ENCODE measurements around the gene SERPINB5. TPM values are rescaled to one million over a fixed set of nuclear protein-coding genes. Genes with fewer than 3 reads are reported as not detected.

The SERPINB5 gene
- total and polyA plus RNA-seq, 9 donors, result 0.26 to 4.3 (median 0.76) TPM; not detected in 6

DNA sequence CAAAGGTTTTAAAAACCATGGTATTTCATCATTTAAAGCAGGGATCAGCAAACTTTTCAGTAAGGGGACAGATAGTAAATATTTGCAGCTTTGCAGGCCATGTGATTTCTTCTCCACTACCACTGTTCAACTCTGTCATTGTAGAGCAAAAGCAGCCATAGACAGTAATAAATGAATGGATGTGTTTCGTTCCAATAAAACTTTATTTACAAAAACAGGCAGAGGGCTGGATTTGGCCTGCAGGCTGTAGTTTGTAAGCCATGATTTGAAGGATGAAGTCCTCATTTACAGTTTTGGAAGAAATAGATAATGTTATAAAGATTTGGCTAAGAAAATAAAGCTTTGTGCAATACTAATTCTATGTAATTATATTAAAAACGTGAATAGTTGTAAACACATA is 67.3 kb downstream of the SERPINB5 start:
- no peaks in the 10 kb centered on the region for H3K4me1 ChIP-seq (ENCODE audit: control insufficient read depth, insufficient read depth, low read length)

DNA sequence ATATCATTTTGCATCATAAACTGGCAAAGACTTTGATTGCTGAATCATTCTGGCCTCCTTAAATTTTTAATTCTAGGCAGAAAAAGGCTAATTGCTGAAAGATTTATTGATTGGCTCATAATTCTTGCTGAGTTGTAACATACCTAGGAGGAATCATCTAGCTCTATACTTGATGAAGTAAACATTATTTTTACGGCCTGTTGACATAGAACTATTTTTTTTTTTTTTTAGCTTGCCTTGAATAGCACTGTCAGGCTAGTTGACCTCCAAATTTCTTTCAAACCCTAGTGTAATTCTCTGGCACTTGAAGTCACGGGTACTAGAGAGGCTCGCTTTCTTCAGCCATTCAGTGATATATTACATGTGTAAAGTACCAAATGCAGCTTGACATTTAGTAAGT is 68.2 kb downstream of the SERPINB5 start:
- no peaks in the 10 kb centered on the region for H3K27me3 ChIP-seq (ENCODE audit: control insufficient read depth, insufficient read depth, low read length)
- no CpG with 5 or more reads among the region's 3 CpGs for WGBS (ENCODE audit: insufficient coverage)
- no peak for DNase-seq
- no peaks in the 10 kb centered on the region for H3K9me3 ChIP-seq (replicated peaks; ENCODE audit: control insufficient read depth, low read depth, low read length)
- H3K4me1 ChIP-seq (ENCODE audit: control insufficient read depth, insufficient read depth, low read length), result no peaks in the 10 kb centered on the region
- no peaks in the 10 kb centered on the region for H3K36me3 ChIP-seq (ENCODE audit: control insufficient read depth, insufficient read depth, low read length)
- H3K27ac ChIP-seq (ENCODE audit: low read length), result no peak overlapping the region
- no peak overlapping the region for H3K4me3 ChIP-seq (ENCODE audit: low read length)

More for the DNA sequence above, 67.3 kb downstream of the SERPINB5 start:
- no peak overlapping the region for H3K4me3 ChIP-seq (ENCODE audit: low read length)
- H3K9me3 ChIP-seq (replicated peaks; ENCODE audit: control insufficient read depth, low read depth, low read length), result no peaks in the 10 kb centered on the region
- H3K27me3 ChIP-seq (ENCODE audit: control insufficient read depth, insufficient read depth, low read length), result no peaks in the 10 kb centered on the region
- no CpG with 5 or more reads among the region's 2 CpGs for WGBS (ENCODE audit: insufficient coverage)
- DNase-seq, result no peak
- no peak overlapping the region for H3K27ac ChIP-seq (ENCODE audit: low read length)
- no peaks in the 10 kb centered on the region for H3K36me3 ChIP-seq (ENCODE audit: control insufficient read depth, insufficient read depth, low read length)

DNA sequence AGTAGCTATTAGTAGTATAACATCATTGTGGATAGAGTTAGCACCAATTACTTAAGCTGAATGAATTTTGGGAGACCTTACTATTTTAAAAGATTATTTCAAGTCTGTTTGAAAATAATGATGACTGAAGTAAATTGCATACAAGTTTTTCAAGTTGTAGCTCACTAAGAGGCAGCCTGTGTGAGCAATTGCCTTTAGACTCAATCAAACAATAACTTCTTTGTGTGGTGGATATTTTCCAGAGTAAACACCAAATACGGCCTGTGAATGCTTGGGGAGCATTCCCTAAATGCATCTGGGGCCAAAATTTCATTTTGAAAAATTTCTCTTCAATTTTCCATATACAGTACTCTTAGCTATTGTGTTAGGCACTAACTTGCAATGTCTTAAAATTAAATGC is 73.3 kb downstream of the SERPINB5 start:
- no peak for DNase-seq
- Histone ChIP-seq H3K36me3 (ENCODE audit: control insufficient read depth, insufficient read depth, low read length) (no peaks in the 10 kb centered on the region), H3K9me3 (replicated peaks; ENCODE audit: control insufficient read depth, low read depth, low read length) (no peaks in the 10 kb centered on the region), H3K4me1 (ENCODE audit: control insufficient read depth, insufficient read depth, low read length) (peaks cover 6% of the 10 kb centered on the region), H3K27me3 (ENCODE audit: control insufficient read depth, insufficient read depth, low read length) (no peaks in the 10 kb centered on the region), H3K4me3 (ENCODE audit: low read length) (no peak overlapping the region), H3K27ac (ENCODE audit: low read length) (no peak overlapping the region)
- no CpG with 5 or more reads among the region's 1 CpG for WGBS (ENCODE audit: insufficient coverage)

DNA sequence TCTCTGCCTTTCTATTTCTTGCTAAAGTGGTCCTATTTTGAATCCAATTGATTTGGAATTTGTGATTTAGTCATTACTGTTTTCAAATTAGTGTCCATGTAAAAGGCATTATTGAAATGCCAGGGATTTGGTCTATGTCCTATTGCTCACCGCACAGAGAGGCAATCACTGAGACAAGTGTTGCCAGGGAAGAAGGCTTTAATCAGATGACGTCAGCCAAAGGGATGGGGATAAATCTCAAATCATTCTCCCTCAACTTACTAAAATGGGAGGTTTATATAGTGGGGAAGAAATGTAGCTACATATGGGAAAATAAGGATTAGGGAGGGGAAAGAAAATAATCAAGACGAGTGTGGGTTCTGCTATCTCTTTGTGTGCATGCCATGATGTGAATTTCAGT is 75.0 kb downstream of the SERPINB5 start:
- no peaks in the 10 kb centered on the region for H3K27me3 ChIP-seq (ENCODE audit: control insufficient read depth, insufficient read depth, low read length)
- H3K27ac ChIP-seq (ENCODE audit: low read length), result no peak overlapping the region
- H3K4me3 ChIP-seq (ENCODE audit: low read length), result no peak overlapping the region
- WGBS (ENCODE audit: insufficient coverage), result 100% methylated on average over 1 of the region's 3 CpGs
- H3K4me1 ChIP-seq (ENCODE audit: control insufficient read depth, insufficient read depth, low read length), result peaks cover 6% of the 10 kb centered on the region
- no peaks in the 10 kb centered on the region for H3K36me3 ChIP-seq (ENCODE audit: control insufficient read depth, insufficient read depth, low read length)
- no peak for DNase-seq
- H3K9me3 ChIP-seq (replicated peaks; ENCODE audit: control insufficient read depth, low read depth, low read length), result no peaks in the 10 kb centered on the region

DNA sequence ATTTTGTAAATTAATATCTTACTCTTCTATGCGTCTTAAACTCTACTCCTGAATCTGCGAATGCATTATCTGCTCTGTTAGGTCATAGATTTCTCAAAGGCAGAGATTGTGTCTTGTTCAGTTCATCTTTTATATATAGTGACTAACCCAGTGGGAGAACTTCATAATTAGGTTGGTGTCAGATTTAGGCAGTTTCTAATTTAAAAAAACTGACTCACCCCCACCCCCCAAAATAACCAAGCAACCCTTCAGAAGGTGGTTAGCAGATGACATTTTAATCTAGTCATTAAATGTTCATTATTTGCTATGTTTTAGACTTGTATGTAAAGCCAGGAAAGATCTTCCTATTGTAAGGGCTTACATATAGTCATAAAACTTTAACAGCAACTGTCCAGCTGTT is 75.8 kb downstream of the SERPINB5 start:
- Histone ChIP-seq H3K36me3 (ENCODE audit: control insufficient read depth, insufficient read depth, low read length) (no peaks in the 10 kb centered on the region), H3K4me1 (ENCODE audit: control insufficient read depth, insufficient read depth, low read length) (peaks cover 6% of the 10 kb centered on the region), H3K4me3 (ENCODE audit: low read length) (no peak overlapping the region), H3K27me3 (ENCODE audit: control insufficient read depth, insufficient read depth, low read length) (no peaks in the 10 kb centered on the region), H3K27ac (ENCODE audit: low read length) (peak overlapping the region; percentile 52), H3K9me3 (replicated peaks; ENCODE audit: control insufficient read depth, low read depth, low read length) (no peaks in the 10 kb centered on the region)
- no CpG with 5 or more reads among the region's 2 CpGs for WGBS (ENCODE audit: insufficient coverage)
- no peak for DNase-seq

DNA sequence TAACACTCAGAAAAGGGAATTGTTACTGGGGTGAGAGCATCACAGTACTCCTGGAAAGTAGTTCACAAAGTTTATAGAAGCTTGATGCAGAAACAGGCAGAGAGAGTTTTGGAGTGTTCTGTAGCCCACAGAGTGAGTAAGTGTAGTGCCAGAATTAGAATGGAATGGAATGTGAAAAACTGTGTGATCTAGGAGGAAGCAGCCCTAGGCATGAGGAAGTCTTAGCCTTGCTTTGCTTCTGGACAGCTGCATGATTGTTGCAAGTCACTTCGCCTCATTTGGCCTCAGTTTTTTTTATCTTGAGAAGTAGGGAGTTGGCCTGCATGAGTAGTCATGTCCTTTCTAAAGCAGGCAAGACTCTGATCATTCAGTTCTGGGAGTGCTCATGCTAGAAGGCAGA is 76.3 kb downstream of the SERPINB5 start:
- no CpG with 5 or more reads among the region's 1 CpG for WGBS (ENCODE audit: insufficient coverage)
- H3K27ac ChIP-seq (ENCODE audit: low read length), result peak overlapping the region; percentile 52
- no peaks in the 10 kb centered on the region for H3K27me3 ChIP-seq (ENCODE audit: control insufficient read depth, insufficient read depth, low read length)
- peaks cover 6% of the 10 kb centered on the region for H3K4me1 ChIP-seq (ENCODE audit: control insufficient read depth, insufficient read depth, low read length)
- DNase-seq, result peak; percentile 78
- no peak overlapping the region for H3K4me3 ChIP-seq (ENCODE audit: low read length)
- no peaks in the 10 kb centered on the region for H3K9me3 ChIP-seq (replicated peaks; ENCODE audit: control insufficient read depth, low read depth, low read length)
- no peaks in the 10 kb centered on the region for H3K36me3 ChIP-seq (ENCODE audit: control insufficient read depth, insufficient read depth, low read length)

Other genes starting within 250 kb of the SERPINB5 start
- 19.8 TPM for gene BCL2, start 157.2 kb upstream of the SERPINB5 start, total RNA-seq
- 10 to 100 TPM; 13.0 to 22.3 (median 16.2) TPM for gene BCL2, start 157.2 kb upstream of the SERPINB5 start, polyA plus RNA-seq (ENCODE audit: insufficient read depth in 1 of 8, insufficient read length in 8 of 8, low replicate concordance in 1 of 8)
- 13.9 TPM for gene KDSR, start 109.8 kb upstream of the SERPINB5 start, total RNA-seq
- 10 to 100 TPM; 18.8 to 34.7 (median 24.7) TPM for gene KDSR, start 109.8 kb upstream of the SERPINB5 start, polyA plus RNA-seq (ENCODE audit: insufficient read depth in 1 of 8, insufficient read length in 8 of 8, low replicate concordance in 1 of 8)
- gene VPS4B, start 54.5 kb upstream of the SERPINB5 start, total RNA-seq, result 26.6 TPM
- 10 to 100 TPM; 19.6 to 35.0 (median 23.8) TPM for gene VPS4B, start 54.5 kb upstream of the SERPINB5 start, polyA plus RNA-seq (ENCODE audit: insufficient read depth in 1 of 8, insufficient read length in 8 of 8, low replicate concordance in 1 of 8)
- 0.62 TPM for gene SERPINB12, start 65.4 kb downstream of the SERPINB5 start, total RNA-seq
- gene SERPINB12, start 65.4 kb downstream of the SERPINB5 start, polyA plus RNA-seq (ENCODE audit: insufficient read depth in 1 of 8, insufficient read length in 8 of 8, low replicate concordance in 1 of 8), result 1 to 10 TPM in 1 of 8 donors, under 1 TPM in 7; 0.23 to 1.3 (median 0.43) TPM
- gene SERPINB13, start 110.4 kb downstream of the SERPINB5 start, total RNA-seq, result not detected
- 1 to 10 TPM in 1 of 8 donors, under 1 TPM in 2, not detected in 5; 0.04 to 3.1 (median 0.16) TPM for gene SERPINB13, start 110.4 kb downstream of the SERPINB5 start, polyA plus RNA-seq (ENCODE audit: insufficient read depth in 1 of 8, insufficient read length in 8 of 8, low replicate concordance in 1 of 8)
- not detected for gene SERPINB4, start 167.3 kb downstream of the SERPINB5 start, total RNA-seq
- gene SERPINB4, start 167.3 kb downstream of the SERPINB5 start, polyA plus RNA-seq (ENCODE audit: insufficient read depth in 1 of 8, insufficient read length in 8 of 8, low replicate concordance in 1 of 8), result under 1 TPM in 2 of 8 donors, not detected in 6; 0.23 to 0.34 TPM
- gene SERPINB3, start 184.9 kb downstream of the SERPINB5 start, total RNA-seq, result not detected
- under 1 TPM in 1 of 8 donors, not detected in 7; 0.65 TPM for gene SERPINB3, start 184.9 kb downstream of the SERPINB5 start, polyA plus RNA-seq (ENCODE audit: insufficient read depth in 1 of 8, insufficient read length in 8 of 8, low replicate concordance in 1 of 8)
- gene SERPINB11, start 226.0 kb downstream of the SERPINB5 start, total RNA-seq, result not detected
- not detected for gene SERPINB11, start 226.0 kb downstream of the SERPINB5 start, polyA plus RNA-seq (ENCODE audit: insufficient read depth in 1 of 8, insufficient read length in 8 of 8, low replicate concordance in 1 of 8)